NCI-H2107 treated with DMSO at 0.1 percent for 48 hours (cell line): ENCODE measurements around the gene PPM1F.

ENCODE experiments used
- DNase-seq: peaks from one replicate; lab custom pipeline; 2025; ENCODE audit not compliant: unreplicated experiment; lab: John Stamatoyannopoulos, UW

Gene PPM1F

GRCh38 chr22:21975854-21976345 lies 23.3 kb upstream of the PPM1F start:
- no peak for DNase-seq

GRCh38 chr22:21975273-21975672 lies 22.6 kb upstream of the PPM1F start:
- DNase-seq, result no peak

- DNase-seq, result no peak
Observed at GRCh38 chr22:21974058-21974649, 21.5 kb upstream of the PPM1F start.

- DNase-seq, result no peak
Observed at GRCh38 chr22:21972806-21973205, 20.2 kb upstream of the PPM1F start.

GRCh38 chr22:21972293-21972779 lies 19.7 kb upstream of the PPM1F start:
- no peak for DNase-seq

- DNase-seq, result no peak
Observed at GRCh38 chr22:21971858-21972275, 19.2 kb upstream of the PPM1F start.

- DNase-seq, result no peak
Observed at GRCh38 chr22:21970800-21971617, 18.4 kb upstream of the PPM1F start.

- no peak for DNase-seq
Observed at GRCh38 chr22:21970037-21970799, 17.6 kb upstream of the PPM1F start.

- DNase-seq, result no peak
Observed at GRCh38 chr22:21968452-21969129, 15.9 kb upstream of the PPM1F start.

- DNase-seq, result no peak
Observed at GRCh38 chr22:21967693-21968271, 15.1 kb upstream of the PPM1F start.

- DNase-seq, result no peak
Observed at GRCh38 chr22:21966643-21967516, 14.2 kb upstream of the PPM1F start.

- no peak for DNase-seq
Observed at GRCh38 chr22:21965762-21966288, 13.2 kb upstream of the PPM1F start.

- DNase-seq, result no peak
Observed at GRCh38 chr22:21964918-21965484, 12.4 kb upstream of the PPM1F start.

- no peak for DNase-seq
Observed at GRCh38 chr22:21964234-21964633, 11.6 kb upstream of the PPM1F start.

- no peak for DNase-seq
Observed at GRCh38 chr22:21963790-21964211, 11.2 kb upstream of the PPM1F start.

GRCh38 chr22:21963286-21963685 lies 10.6 kb upstream of the PPM1F start:
- DNase-seq, result no peak

- no peak for DNase-seq
Observed at GRCh38 chr22:21962655-21962949, 10.0 kb upstream of the PPM1F start.

GRCh38 chr22:21961886-21962654 lies 9.4 kb upstream of the PPM1F start:
- DNase-seq, result no peak
